HG03175 (cell line): Measurements from ENCODE around the gene KDELR1.
"Not testable (repeated sequence)": the region's sequence is repeated elsewhere in the genome, so short reads cannot be mapped to it uniquely, and the experiment has no call there.

ENCODE experiments used
- ATAC-seq: cut with Tn5 transposase; IDR thresholded peaks from one replicate; pipeline ENCODE4 v1.9.1; 2021; ENCODE audit warnings: mild to moderate bottlenecking, moderate library complexity; ENCODE audit not compliant: unreplicated experiment

KDELR1 gene

DNA sequence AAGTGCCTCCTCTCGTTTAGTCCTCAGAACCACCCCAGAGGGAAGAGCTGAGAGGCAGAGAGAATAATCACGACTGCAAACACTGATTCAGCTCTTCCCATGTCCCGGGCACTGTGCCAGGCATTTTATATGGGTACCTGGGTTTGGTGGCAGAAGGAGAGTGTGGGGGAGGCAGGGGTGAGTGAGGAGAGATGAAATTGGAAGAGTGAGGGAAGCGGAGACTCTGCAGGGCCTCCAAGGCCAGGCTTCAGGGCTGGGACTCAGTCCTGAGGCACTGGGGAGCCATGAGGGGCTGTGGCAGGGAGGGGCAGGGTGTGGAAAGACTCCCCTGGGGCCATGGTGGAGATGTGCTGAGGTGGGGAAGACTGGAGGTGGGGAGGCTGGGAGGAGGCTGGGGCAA is 18.4 kb downstream of the KDELR1 start:
- ATAC-seq: no peak

DNA sequence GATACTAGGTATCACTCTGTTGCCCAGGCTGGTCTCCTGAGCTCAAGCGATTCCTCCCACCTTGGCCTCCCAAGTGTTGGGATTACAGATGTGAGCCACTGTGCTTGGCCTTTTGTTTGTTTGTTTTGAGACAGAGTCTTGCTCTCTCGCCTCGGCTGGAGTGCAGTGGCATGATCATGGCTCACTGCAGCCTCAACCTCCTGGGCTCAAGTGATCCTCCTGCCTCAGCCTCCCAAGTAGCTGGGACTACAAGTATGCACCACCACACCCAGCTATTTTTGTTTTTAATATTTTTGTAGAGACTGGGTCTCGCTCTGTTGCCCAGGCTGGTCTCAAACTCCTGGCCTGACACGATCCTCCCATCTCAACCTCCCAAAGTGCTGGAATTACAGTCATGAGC is 19.6 kb downstream of the KDELR1 start:
- not testable (repeated sequence) for ATAC-seq

DNA sequence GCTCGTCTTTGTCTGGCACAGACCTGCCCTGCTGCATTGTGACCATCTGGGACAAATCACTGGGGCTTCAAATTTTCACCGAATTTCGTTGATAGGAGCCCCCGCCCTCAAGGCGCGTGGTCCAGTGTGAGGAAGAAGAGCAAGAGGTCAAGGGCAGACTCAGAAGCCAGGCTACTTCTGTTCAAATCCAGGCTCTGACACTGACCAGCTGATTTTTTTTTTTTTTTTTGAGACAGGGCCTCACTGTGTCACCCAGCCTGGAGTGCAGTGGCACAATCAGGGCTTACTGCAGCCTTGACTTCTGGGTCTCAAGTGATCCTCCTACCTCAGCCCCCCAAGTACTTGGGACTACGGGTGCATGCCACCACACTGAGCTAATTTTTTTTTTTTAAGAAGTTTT is 20.0 kb downstream of the KDELR1 start:
- no peak for ATAC-seq

DNA sequence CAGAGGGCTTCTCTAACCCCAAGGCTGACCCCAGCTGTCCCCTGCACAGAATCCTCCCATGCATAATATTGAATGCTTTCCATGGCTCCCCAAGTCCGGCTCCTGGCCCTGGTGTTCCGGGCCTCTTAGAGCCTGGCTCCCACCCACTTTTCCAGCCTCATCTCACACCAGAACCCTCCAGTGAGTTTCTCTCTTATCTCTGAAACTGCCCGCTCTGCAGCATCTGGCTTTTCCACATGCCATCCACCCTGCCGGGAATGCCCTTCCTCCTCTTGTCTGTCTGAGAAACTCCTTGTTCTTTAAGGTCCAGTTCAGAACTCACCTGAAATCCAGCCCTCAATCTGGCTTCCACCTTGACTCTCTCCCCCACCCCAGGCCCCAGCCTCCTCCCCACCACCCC is 20.4 kb downstream of the KDELR1 start:
- no peak for ATAC-seq

DNA sequence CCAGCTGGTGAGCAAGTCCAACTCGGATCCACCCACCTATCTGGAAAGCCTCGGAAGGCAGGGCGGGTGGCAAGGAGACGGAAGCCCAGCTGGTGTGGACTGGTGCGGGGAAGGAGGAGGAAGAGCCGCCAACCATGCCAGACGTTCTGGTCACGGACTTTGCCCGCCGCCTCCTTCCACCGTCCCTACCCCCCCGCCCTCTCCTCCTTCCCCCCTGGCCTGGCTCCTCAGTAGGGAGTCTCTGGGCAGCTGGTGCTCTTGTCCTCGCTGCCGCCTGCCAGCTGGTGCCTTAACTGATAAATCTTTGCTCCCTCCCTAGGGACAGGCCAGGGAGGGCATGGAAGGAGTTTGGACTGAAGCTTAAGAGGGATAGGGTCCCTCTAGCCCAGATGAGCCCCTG is 22.4 kb downstream of the KDELR1 start:
- no peak for ATAC-seq

DNA sequence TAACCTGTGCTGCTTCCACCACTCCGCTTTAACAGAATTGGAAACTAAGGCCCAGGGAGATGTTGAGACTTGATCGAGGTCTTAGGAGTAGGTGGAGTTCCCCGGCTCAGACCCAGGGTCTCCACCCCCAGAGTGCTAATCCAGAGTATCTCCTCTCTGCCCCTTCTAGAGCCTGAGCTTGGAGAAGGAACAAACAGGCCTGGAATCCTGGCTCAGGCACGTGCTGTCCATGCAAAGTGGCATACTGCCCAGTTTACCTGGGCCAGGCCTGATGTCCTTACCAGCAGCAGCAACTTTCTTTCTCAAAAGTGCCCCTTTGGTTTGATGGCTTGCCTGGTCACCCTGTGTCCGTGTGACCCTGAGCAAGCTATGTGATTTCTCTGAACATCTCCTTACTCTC is 23.5 kb downstream of the KDELR1 start:
- no peak for ATAC-seq

DNA sequence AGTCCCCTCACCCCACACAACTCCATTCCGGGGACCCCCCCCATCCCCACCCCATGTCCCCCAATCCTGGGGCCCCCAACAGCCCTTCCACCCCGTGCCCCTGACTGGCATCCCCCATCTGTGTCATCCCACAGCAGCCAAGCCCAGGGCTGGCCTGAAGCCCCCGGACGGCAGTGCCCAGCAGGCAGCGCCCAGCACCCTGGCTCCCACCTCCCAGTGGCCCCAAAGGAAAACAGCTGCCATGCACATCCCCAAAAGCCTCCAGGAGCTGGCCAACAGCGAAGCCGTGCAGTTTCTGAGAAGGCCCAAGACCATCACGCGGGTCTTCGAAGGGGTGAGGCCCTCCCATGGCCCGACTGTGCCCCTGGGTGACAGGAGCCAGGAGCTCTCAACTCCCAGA is 25.7 kb downstream of the KDELR1 start:
- no peak for ATAC-seq

DNA sequence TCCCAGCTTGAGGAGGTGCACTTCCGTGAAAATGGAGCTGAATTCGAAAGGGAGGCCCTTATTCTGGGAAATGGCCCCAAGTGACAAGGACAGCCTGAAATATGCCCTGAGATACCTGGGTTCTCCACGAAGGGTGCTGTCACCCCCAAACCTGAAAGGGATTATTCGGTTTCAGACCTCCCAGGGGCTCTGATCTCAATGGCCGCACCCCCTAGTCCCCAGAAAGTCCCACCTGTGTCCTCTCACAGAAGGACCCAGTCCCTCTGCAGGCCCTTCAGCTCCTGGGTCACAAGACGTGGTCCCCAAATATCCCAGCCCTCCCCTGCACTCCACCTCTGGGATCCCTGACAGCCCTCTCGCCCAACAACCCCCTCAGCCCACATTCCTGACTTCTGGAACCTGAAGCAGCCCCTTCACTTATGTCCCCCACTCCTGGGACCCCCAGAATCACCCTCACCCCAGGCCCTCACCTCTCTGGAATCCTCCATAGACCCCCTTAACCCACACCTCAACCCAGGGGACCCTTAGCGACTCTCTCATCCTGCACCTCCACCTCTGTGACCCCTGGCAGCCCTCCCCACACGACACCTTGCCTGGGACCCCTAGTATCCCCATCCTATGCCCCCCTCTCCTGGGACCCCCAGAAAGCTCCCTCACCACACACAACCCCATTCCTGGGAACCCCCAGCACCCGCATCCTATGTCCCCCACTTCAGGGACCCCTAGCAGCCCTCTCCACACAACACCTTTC is 26.6 kb downstream of the KDELR1 start:
- ATAC-seq: no peak

DNA sequence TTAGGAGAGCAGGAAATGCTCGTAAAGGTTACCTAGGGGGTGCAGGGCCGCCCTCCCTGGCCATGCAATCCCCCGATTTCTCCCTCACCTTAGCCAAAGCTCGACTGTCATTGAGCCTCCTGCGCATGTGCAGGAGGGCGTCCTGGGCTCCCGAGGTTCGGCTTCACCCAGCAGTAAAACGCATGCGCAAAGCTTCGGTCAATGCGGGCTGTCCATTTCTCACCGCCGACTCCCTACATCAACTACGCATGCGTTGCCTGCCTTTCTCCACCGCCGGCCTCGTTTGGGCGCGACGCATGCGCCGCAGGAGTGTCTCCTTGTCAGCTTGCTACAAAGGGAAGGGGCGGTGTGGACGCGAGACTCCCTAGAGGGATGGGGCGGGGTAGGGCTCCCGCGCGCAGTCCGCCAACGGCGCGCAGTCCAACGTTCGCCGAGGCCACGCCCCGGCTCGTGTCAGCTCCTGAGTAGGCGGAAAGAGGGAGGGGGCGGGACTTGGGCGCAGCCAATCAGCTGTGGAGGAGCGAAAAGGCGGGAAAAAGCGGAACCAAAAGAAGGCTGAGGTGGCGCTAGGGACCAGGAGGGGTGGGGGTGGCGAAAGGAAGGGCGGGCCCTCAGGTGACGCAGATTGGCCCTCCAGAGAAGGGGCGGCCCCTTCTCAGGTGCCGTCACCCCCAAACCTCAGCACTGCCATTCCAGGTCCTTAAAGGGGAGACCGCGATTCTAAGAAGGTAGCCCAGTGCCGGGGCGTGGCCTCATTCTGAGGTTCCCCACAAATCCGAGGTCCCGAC is 27.3 kb downstream of the KDELR1 start, which contains the start of the genes SYNGR4 and TMEM143:
SYNGR4 (plus strand) TSS at position 558 of the 788 bp plus-strand sequence. CDS start 1,476 bp downstream, outside the sequence.
TMEM143 (minus strand) TSS at position 131 of the 788 bp plus-strand sequence; CDS start at position 111, 20 bp downstream.
- peak; percentile 85 for ATAC-seq

DNA sequence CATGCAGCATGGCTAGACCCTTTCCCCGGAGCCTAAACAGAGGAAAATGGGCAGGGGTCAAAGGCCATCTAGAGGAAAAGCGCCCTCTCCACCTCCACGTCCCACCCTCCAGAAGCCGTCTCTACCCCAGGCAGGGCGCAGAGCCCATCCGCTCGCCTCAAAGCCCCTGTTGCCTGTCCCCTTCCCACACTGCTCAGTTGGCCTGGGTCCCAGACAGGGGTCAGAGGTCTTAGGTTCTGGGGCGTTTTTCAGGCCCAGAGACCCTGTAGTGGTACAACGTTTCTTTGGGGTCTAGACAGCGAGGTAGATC is 27.9 kb downstream of the KDELR1 start:
- peak; percentile 10 for ATAC-seq

DNA sequence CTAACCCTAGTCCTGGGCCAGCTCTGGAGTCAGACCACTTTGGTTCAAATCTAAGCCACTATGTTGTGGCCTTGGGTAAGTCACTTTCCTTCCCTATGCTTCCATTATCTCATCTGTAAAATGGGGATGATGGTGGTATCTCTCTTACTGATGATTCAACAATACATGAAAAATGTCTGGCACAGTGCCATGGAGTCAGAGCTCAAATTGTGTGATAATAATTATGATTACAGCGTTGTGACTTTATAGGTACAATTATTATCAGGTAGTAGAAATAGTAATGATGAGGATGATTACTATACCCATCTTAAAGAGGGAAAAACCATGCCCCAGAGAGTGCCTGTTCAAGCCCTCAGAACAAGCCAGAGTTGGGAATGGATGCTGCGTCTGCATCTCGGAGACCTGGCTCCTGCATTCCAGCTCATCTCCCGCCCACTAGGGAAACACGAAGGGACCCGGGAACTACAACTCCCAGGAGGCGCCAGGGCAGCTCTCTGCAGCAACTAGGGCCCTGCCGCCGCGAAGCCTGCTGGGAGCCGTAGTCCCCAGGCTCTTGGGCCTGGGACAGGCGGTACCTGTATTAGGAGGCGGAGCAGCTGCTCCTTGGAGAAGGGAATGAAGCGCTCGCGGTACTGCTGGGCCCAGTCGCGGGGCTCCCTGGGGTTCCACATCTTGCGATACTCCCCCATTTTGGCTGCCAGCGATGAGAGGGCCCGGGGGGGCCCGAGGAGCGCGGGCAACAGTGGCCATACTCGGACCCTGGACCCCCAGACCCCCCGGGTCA is 28.4 kb downstream of the KDELR1 start:
- peak; percentile 47 for ATAC-seq

DNA sequence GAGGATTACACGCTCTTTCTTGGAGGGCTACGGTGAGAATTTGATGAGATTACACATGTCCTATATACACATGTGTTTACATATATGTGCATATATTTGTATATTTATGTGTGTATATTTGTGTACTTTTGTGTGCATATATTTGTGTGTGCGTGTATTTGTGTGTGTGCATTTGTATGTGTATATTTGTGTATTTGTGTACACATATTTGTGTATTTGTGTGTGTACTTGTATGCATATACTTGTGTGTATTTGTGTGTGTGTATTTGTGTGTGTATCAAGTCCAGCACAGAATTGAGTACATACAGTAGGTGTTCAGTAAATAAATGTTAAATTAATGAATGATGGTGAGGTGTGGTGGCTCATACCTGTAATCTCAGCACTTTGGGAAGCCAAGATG is 29.4 kb downstream of the KDELR1 start:
- no peak for ATAC-seq

DNA sequence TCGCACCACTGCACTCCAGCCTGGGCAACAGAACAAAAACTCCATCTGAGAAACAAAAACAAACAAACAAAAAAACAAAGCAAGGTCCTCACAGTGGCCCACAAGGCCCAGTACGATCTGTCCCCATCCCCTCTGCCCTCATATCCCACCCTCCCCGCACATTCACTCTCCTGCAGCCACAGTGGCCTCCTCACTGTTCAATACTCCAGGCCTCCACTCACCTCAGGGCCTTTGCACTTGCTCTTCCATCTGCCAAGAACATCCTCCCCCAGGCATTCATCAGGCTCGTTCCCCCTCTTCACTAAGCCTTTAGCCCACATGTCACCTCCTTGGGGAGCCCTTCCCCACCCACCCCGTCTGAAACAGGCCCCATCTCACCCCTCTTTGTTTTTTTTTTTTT is 32.2 kb downstream of the KDELR1 start:
- ATAC-seq: no peak

DNA sequence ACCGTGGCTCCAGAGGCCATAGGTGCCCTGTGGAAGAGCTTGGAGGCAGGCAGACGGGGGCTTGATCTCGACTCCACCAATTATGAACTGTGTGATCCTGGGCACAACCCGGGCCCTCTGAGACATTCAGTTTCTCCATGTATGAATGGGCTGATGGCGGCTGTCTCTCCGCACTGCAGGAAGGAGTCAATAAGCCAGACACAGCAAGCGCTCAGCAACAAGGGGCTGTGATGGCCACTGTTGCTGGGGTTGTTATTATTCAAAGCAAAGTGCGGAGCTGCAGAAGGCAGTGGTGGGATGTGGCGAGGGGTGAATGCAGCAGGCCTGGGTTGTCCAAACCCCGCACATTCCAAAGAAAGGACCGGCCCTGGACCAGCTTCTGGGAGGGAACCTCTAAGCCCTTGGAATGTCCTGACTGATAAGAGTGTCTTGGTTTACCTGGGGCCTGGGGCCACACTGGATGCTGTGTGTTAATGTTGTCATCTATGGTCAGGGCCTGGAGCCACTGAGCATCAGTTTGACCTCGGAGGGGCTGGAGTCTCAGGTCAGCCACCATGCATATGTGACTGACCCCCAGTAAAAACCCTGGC is 35.9 kb downstream of the KDELR1 start:
- ATAC-seq: no peak

DNA sequence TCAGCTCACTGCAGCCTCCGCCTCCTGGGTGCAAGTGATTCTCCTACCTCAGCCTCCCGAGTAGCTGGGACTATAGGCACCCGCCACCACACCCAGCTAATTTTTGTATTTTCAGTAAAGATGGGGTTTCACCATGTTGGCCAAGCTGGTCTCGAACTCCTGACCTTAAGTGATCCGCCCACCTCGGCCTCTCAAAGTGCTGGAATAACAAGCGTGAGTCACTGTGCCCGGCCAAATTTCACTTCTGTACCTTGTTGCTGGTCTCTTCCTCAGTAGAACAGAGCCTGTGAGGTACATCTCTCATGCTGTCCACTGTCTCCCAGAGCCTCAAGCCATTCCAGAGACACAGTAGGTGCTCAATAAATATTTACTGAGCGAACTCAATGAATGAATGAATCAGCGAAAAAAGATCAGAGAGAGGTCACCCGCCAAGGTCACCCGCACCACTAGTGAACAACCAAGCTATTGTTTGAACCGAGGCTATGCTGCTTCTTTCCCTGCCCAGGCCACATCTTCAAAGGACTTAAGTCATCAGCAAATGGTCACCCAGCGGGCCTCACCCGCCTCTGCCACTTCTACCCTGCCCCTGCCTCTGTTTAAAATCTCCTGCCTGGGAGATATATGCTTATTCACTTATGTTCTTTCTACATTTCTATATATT is 36.9 kb downstream of the KDELR1 start:
- no peak for ATAC-seq

DNA sequence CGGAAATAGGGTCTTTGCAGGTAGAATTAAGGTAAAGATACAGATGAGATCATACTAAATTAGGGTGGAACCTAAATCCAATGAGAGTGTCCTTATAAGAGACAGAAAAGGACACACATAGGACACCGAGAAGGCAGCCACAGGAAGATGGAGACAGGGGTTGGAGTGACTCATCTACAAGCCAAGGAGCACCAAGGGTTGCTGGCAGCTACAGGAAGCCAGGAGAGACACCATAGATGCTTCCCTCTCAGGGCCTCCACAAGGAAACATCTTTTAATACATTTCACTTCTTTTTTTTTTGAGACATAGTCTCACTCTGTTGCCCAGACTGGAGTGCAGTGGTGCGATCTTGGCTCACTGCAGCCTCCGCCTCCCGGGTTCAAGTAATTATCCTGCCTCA is 37.7 kb downstream of the KDELR1 start:
- ATAC-seq: no peak

DNA sequence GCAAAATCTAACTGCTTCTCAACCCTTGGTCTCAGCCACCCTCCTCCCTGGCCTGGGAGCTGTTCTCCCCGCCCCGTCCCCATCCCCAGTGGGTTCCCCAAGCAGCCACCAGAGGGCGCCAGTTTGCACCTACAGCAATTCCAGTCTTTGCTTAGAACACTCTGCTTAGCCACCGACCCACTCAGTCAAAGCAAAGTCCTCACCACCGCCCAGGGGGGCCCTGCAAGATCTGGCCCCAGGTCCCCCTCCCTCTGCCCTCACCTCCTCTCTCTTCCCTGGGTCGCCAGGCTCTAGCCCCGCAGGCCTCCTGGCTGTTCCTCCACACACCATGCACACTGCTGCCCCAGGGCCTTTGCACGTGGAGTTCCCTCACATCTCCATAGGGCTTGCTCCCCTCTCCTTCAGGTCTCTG is 40.0 kb downstream of the KDELR1 start:
- ATAC-seq: no peak

DNA sequence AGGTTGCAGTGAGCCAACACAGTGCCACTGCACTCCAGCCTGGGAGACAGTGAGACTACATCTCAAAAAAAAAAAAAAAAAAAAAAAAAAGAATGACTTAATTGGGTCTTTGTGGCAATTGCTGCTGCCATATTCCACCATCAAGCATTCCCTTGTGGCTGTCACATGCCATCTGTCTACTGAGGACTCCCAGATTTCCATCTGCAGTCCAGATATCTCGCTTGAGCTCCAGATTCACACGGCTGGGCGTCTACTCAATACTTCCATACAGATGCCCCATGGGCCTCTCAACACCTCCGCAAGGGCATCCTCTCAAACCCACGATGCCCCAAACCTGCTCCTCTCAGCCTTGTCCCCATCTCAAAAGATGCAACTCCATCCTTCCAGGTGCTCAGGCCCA is 40.5 kb downstream of the KDELR1 start:
- ATAC-seq: no peak

DNA sequence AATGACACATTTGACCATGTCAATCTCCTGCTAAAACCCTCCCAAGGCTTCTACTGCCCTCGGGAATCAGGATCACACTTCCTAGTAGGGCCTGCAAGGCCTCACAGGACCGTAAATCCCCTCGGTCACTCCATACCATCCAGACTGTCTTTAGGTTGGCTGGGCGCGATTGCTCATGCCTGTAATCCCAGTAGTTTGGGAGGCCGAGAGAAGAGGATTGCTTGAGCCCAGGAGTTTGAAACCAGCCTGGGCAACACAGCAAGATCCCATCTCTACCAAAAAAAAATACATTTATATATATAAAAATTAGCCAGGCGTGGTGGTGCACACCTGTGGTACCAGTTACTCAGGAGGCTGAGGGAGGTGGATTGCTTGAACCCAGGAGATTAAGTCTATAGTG is 42.6 kb downstream of the KDELR1 start:
- no peak for ATAC-seq

DNA sequence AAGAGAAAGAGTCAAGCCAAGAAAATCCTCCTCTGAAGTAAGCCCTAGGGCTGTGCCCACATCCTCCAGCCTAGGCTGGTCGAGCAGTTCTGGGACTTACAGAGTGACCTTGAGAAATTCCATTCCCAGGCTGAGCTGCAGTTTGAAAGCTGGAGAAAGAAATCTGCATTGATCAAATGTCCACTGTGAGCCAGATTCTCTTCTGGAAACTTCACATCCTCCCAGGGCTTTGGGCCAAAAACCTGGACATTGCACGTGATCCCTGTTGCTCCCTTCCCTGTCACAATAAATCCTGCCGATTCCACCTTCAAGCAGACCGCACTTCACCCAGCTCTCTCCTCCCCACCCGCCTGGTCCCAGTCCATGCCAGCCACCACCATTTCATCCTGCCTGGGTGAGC is 43.3 kb downstream of the KDELR1 start:
- ATAC-seq: no peak

DNA sequence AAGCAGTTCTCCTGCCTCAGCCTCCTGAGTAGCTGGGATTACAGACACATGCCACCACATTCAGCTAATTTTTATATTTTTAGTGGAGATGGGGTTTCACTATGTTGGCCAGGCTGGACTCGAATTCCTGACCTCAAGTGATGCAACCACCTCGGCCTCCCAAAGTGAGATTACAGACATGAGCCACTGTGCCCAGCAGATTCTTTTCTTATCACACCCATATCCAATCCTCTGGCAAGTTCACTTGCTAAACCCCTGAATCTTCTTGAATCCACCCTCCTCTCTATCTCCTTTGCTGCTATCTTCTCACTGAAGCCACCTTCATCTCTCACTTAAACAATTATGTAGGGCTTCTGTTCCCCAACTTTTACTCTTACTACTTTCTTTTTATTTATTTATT is 45.2 kb downstream of the KDELR1 start:
- ATAC-seq: no peak
